ENCODE measurements around the gene VPS8. TPM values are rescaled to one million over a fixed set of nuclear protein-coding genes. Genes with fewer than 3 reads are reported as not detected.
A peak's percentile ranks its signal among the peaks of the same experiment; 100 is the strongest.

Gene VPS8
- total and polyA plus RNA-seq, 8 donors: 41.5 to 114 (median 51.3) TPM

- intact Hi-C loops (cut with DNase I): no loop called here
- DNase-seq (no peak), ATAC-seq (no peak)
- no peaks in the 10 kb centered on the region for H3K27me3 ChIP-seq
- H3K27ac ChIP-seq: no peak overlapping the region
- no peak for TF ChIP-seq CTCF (IDR thresholded peaks at IDR 0.05)
- H3K4me3 ChIP-seq: no peak overlapping the region
- H3K36me3 ChIP-seq: peaks cover 0 to 59% of the 10 kb centered on the region in 2 donors
- no peaks in the 10 kb centered on the region for H3K4me1 ChIP-seq
- no peaks in the 10 kb centered on the region for H3K9me3 ChIP-seq
Observed at GRCh38 chr3:184908859-184909258, 96.9 kb downstream of the VPS8 start.

GRCh38 chr3:184910664-184911063 lies 98.7 kb downstream of the VPS8 start:
- Histone ChIP-seq H3K4me3 (no peak overlapping the region), H3K36me3 (peaks cover 0 to 61% of the 10 kb centered on the region in 2 donors), H3K9me3 (no peaks in the 10 kb centered on the region), H3K4me1 (no peaks in the 10 kb centered on the region), H3K27ac (no peak overlapping the region), H3K27me3 (no peaks in the 10 kb centered on the region)
- intact Hi-C loops (cut with DNase I): no loop called here
- DNase-seq (no peak), ATAC-seq (no peak)
- TF ChIP-seq CTCF (IDR thresholded peaks at IDR 0.05): no peak

GRCh38 chr3:184911570-184911969 lies 99.6 kb downstream of the VPS8 start:
- ATAC-seq (no peak), DNase-seq (peak in 1 of 4 donors; percentile 16)
- intact Hi-C loops (cut with DNase I): no loop called here
- H3K27ac ChIP-seq: no peak overlapping the region
- no peaks in the 10 kb centered on the region for H3K9me3 ChIP-seq
- TF ChIP-seq CTCF (IDR thresholded peaks at IDR 0.05): no peak
- H3K36me3 ChIP-seq: peaks cover 0 to 70% of the 10 kb centered on the region in 2 donors
- H3K4me1 ChIP-seq: no peaks in the 10 kb centered on the region
- no peaks in the 10 kb centered on the region for H3K27me3 ChIP-seq
- H3K4me3 ChIP-seq: no peak overlapping the region

GRCh38 chr3:184912163-184912562 lies 100.2 kb downstream of the VPS8 start:
- intact Hi-C loops (cut with DNase I): no loop called here
- Histone ChIP-seq H3K4me3 (no peak overlapping the region), H3K27ac (no peak overlapping the region), H3K27me3 (no peaks in the 10 kb centered on the region), H3K36me3 (peaks cover 0 to 76% of the 10 kb centered on the region in 2 donors), H3K4me1 (no peaks in the 10 kb centered on the region), H3K9me3 (no peaks in the 10 kb centered on the region)
- ATAC-seq: no peak
- no peak for TF ChIP-seq CTCF (IDR thresholded peaks at IDR 0.05)
- DNase-seq: no peak

GRCh38 chr3:184914628-184915027 lies 102.7 kb downstream of the VPS8 start:
- Histone ChIP-seq H3K4me1 (no peaks in the 10 kb centered on the region), H3K4me3 (no peak overlapping the region), H3K27ac (no peak overlapping the region), H3K36me3 (peaks cover 0 to 83% of the 10 kb centered on the region in 2 donors), H3K9me3 (no peaks in the 10 kb centered on the region), H3K27me3 (no peaks in the 10 kb centered on the region)
- TF ChIP-seq CTCF (IDR thresholded peaks at IDR 0.05): no peak
- ATAC-seq: no peak
- intact Hi-C loops (cut with DNase I): no loop called here
- no peak for DNase-seq

Measured in left lung (tissue), 10 donors.